ENCODE results near the gene INVS. TPM values are rescaled to one million over a fixed set of nuclear protein-coding genes. Genes with fewer than 3 reads are reported as not detected.

INVS gene
- total RNA-seq, 1 donor from 2014 or later: 25.6 TPM

GRCh38 chr9:100211476-100211875 lies 112.4 kb downstream of the INVS start:
- TF ChIP-seq CTCF (conservative IDR thresholded peaks at IDR 0.05): no peak
- Mint-ChIP-seq H3K9me3 (no peaks in the 10 kb centered on the region), H3K4me1 (no peaks in the 10 kb centered on the region), H3K4me3 (no peak overlapping the region), H3K27me3 (ENCODE audit: low read depth) (no peaks in the 10 kb centered on the region), H3K36me3 (ENCODE audit: low read depth) (peaks cover 9% of the 10 kb centered on the region), H3K27ac (ENCODE audit: unreplicated experiment) (no peak overlapping the region)
- DNase-seq (ENCODE audit: low read depth, low spot score): no peak

GRCh38 chr9:100213730-100214477 lies 114.9 kb downstream of the INVS start:
- Mint-ChIP-seq H3K9me3 (no peaks in the 10 kb centered on the region), H3K4me3 (no peak overlapping the region), H3K4me1 (no peaks in the 10 kb centered on the region), H3K36me3 (ENCODE audit: low read depth) (peaks cover 9% of the 10 kb centered on the region), H3K27me3 (ENCODE audit: low read depth) (no peaks in the 10 kb centered on the region), H3K27ac (ENCODE audit: unreplicated experiment) (no peak overlapping the region)
- no peak for DNase-seq (ENCODE audit: low read depth, low spot score)
- TF ChIP-seq CTCF (conservative IDR thresholded peaks at IDR 0.05): no peak

- no peaks in the 10 kb centered on the region for H3K27me3 Mint-ChIP-seq (ENCODE audit: low read depth)
- peaks cover 5% of the 10 kb centered on the region for H3K36me3 Mint-ChIP-seq (ENCODE audit: low read depth)
- H3K9me3 Mint-ChIP-seq: no peaks in the 10 kb centered on the region
- TF ChIP-seq CTCF (conservative IDR thresholded peaks at IDR 0.05): peak; percentile 64
- H3K4me3 Mint-ChIP-seq: no peak overlapping the region
- no peak overlapping the region for H3K27ac Mint-ChIP-seq (ENCODE audit: unreplicated experiment)
- peak; percentile 40 for DNase-seq (ENCODE audit: low read depth, low spot score)
- no peaks in the 10 kb centered on the region for H3K4me1 Mint-ChIP-seq
Measured at GRCh38 chr9:100216178-100216787, 117.2 kb downstream of the INVS start.

GRCh38 chr9:100217536-100217935 lies 118.5 kb downstream of the INVS start:
- Mint-ChIP-seq H3K4me3 (no peak overlapping the region), H3K36me3 (ENCODE audit: low read depth) (peaks cover 5% of the 10 kb centered on the region), H3K9me3 (no peaks in the 10 kb centered on the region), H3K27ac (ENCODE audit: unreplicated experiment) (no peak overlapping the region), H3K4me1 (no peaks in the 10 kb centered on the region), H3K27me3 (ENCODE audit: low read depth) (no peaks in the 10 kb centered on the region)
- TF ChIP-seq CTCF (conservative IDR thresholded peaks at IDR 0.05): no peak
- DNase-seq (ENCODE audit: low read depth, low spot score): no peak

GRCh38 chr9:100219347-100219746 lies 120.3 kb downstream of the INVS start:
- no peaks in the 10 kb centered on the region for H3K9me3 Mint-ChIP-seq
- H3K27ac Mint-ChIP-seq (ENCODE audit: unreplicated experiment): no peak overlapping the region
- no peak for TF ChIP-seq CTCF (conservative IDR thresholded peaks at IDR 0.05)
- peaks cover 3% of the 10 kb centered on the region for H3K4me1 Mint-ChIP-seq
- no peak overlapping the region for H3K4me3 Mint-ChIP-seq
- no peaks in the 10 kb centered on the region for H3K27me3 Mint-ChIP-seq (ENCODE audit: low read depth)
- DNase-seq (ENCODE audit: low read depth, low spot score): no peak
- H3K36me3 Mint-ChIP-seq (ENCODE audit: low read depth): peaks cover 5% of the 10 kb centered on the region

Data from neural crest cell (in vitro differentiated cells).